CD4-positive, alpha-beta T cell treated with Interleukin-15 for 1 hour (primary cell): ENCODE measurements around the gene IFI16.
A peak's percentile ranks its signal among the peaks of the same experiment; 100 is the strongest.
"Not testable (repeated sequence)": the region's sequence is repeated elsewhere in the genome, so short reads cannot be mapped to it uniquely, and the experiment has no call there.

Source experiments
- DNase-seq: peaks from one replicate; pipeline ENCODE4 v3.0.0-alpha.2; 2020

IFI16 gene

GRCh38 chr1:159008744-159009188, 941 bp upstream of the IFI16 start:
- DNase-seq = peak; percentile 59

- DNase-seq = no peak
Measured at GRCh38 chr1:159009287-159009686, 420 bp upstream of the IFI16 start.

GRCh38 chr1:159010391-159010790, 684 bp downstream of the IFI16 start:
- no peak for DNase-seq

GRCh38 chr1:159011001-159011400, 1.3 kb downstream of the IFI16 start:
- not testable (repeated sequence) for DNase-seq

- no peak for DNase-seq
Measured at GRCh38 chr1:159011751-159012150, 2.0 kb downstream of the IFI16 start.

- DNase-seq = peak; percentile 59
Measured at GRCh38 chr1:159012495-159012894, 2.8 kb downstream of the IFI16 start.

GRCh38 chr1:159014003-159014571, 4.4 kb downstream of the IFI16 start:
- no peak for DNase-seq

GRCh38 chr1:159014851-159015250, 5.1 kb downstream of the IFI16 start:
- DNase-seq = no peak

GRCh38 chr1:159015440-159015909, 5.8 kb downstream of the IFI16 start:
- DNase-seq = peak; percentile 80

GRCh38 chr1:159023723-159024122, 14.0 kb downstream of the IFI16 start:
- no peak for DNase-seq

GRCh38 chr1:159025043-159025442, 15.3 kb downstream of the IFI16 start:
- DNase-seq = no peak

- DNase-seq = not testable (repeated sequence)
Measured at GRCh38 chr1:159026841-159027240, 17.1 kb downstream of the IFI16 start.

- no peak for DNase-seq
Measured at GRCh38 chr1:159030311-159030710, 20.6 kb downstream of the IFI16 start.

GRCh38 chr1:159030877-159031447, 21.3 kb downstream of the IFI16 start:
- DNase-seq = no peak

- no peak for DNase-seq
Measured at GRCh38 chr1:159040206-159040605, 30.5 kb downstream of the IFI16 start.

GRCh38 chr1:159040893-159041724, 31.4 kb downstream of the IFI16 start:
- no peak for DNase-seq

GRCh38 chr1:159046486-159046885, 36.8 kb downstream of the IFI16 start:
- not testable (repeated sequence) for DNase-seq

GRCh38 chr1:159051436-159051835, 41.7 kb downstream of the IFI16 start:
- DNase-seq = no peak

GRCh38 chr1:159054427-159054826, 44.7 kb downstream of the IFI16 start:
- no peak for DNase-seq

GRCh38 chr1:159055181-159055641, 45.5 kb downstream of the IFI16 start:
- no peak for DNase-seq

GRCh38 chr1:159056069-159056698, 46.5 kb downstream of the IFI16 start:
- DNase-seq = no peak

GRCh38 chr1:159058751-159059150, 49.0 kb downstream of the IFI16 start:
- no peak for DNase-seq

- no peak for DNase-seq
Measured at GRCh38 chr1:159065106-159065505, 55.4 kb downstream of the IFI16 start.
